Lower leg skin (tissue), 4 donors: Measurements from ENCODE around the gene ACVRL1. TPM values are rescaled to one million over a fixed set of nuclear protein-coding genes. Genes with fewer than 3 reads are reported as not detected.

ENCODE experiments used
- DNase-seq, 2 donors: peaks; one replicate each; pipeline ENCODE4 v3.0.0-alpha.2; 2019; ENCODE audit warnings: low spot score in 2 of 2
- H3K4me3 ChIP-seq: fragments of 200-600 bp; sonication (generic); 2 replicates; pipeline ENCODE4 v1.5.1; 2017; ENCODE audit warnings: mild to moderate bottlenecking, low read depth; ENCODE audit not compliant: poor library complexity, severe bottlenecking
- CTCF ChIP-seq, 3 donors: fragments of 450-650 bp; IDR thresholded peaks; one replicate each; pipeline ENCODE4 v1.5.1; 2016; ENCODE audit warnings: antibody characterized with exemption in 3 of 3, mild to moderate bottlenecking in 3 of 3, moderate library complexity in 2 of 3
- POLR2A ChIP-seq, 2 donors: fragments of 450-650 bp; IDR thresholded peaks; one replicate each; pipeline ENCODE4 v1.6.1; 2016 to 2017; ENCODE audit warnings: antibody characterized with exemption in 2 of 2, mild to moderate bottlenecking in 1 of 2, moderate library complexity in 1 of 2
- WGBS, 2 donors: methylation state at CpG; one replicate each; pipeline ENCODE4 v1.1.5; 2018; 5-methylcytosine and 5-hydroxymethylcytosine counted together
- intact Hi-C: fragments of 100-400 bp; cut with DNase I; formaldehyde crosslinking; loops from one replicate; pipeline ENCODE4 v1.15.0; 2023; ENCODE audit warnings: low total_unique reads
- total RNA-seq, 4 donors: library from RNA; depleted of rRNA; stranded (reverse); fragments of >200 nt; gene quantifications; one replicate each; pipeline ENCODE4 v1.1.0, GENCODE V29; 2016

Gene ACVRL1
- total RNA-seq, 4 donors from 2014 or later, result 12.9 to 99.8 (median 39.9) TPM

GRCh38 chr12:51864833-51865670 is 42.3 kb upstream of the ACVRL1 start:
- intact Hi-C loops, result no loop called here
- 73 to 83% methylated on average over 12 of the region's 12 CpGs for WGBS, 2 donors
- no peak overlapping the region for H3K4me3 ChIP-seq

GRCh38 chr12:51865757-51866270 is 41.5 kb upstream of the ACVRL1 start:
- TF ChIP-seq POLR2A (IDR thresholded peaks at IDR 0.05) (no peak), CTCF (IDR thresholded peaks at IDR 0.05) (no peak)
- intact Hi-C loops, result no loop called here
- WGBS, 2 donors, result 81 to 95% methylated on average over 6 to 7 of the region's 7 CpGs

More at GRCh38 chr12:51864833-51865670, 42.3 kb upstream of the ACVRL1 start:
- TF ChIP-seq POLR2A (IDR thresholded peaks at IDR 0.05) (no peak), CTCF (IDR thresholded peaks at IDR 0.05) (no peak)
- no peak for DNase-seq

GRCh38 chr12:51866324-51866723 is 41.0 kb upstream of the ACVRL1 start:
- intact Hi-C loops, result no loop called here
- 91 to 92% methylated on average over 4 of the region's 4 CpGs for WGBS, 2 donors
- DNase-seq, result no peak

More at GRCh38 chr12:51865757-51866270, 41.5 kb upstream of the ACVRL1 start:
- no peak overlapping the region for H3K4me3 ChIP-seq
- no peak for DNase-seq

GRCh38 chr12:51866762-51867161 is 40.5 kb upstream of the ACVRL1 start:
- TF ChIP-seq CTCF (IDR thresholded peaks at IDR 0.05), result no peak
- TF ChIP-seq POLR2A (IDR thresholded peaks at IDR 0.05), result no peak
- WGBS, 2 donors, result 92 to 94% methylated on average over 8 of the region's 8 CpGs
- no peak overlapping the region for H3K4me3 ChIP-seq
- intact Hi-C loops, result no loop called here
- DNase-seq, result no peak

More at GRCh38 chr12:51866324-51866723, 41.0 kb upstream of the ACVRL1 start:
- H3K4me3 ChIP-seq, result no peak overlapping the region
- no peak for TF ChIP-seq POLR2A (IDR thresholded peaks at IDR 0.05)
- no peak for TF ChIP-seq CTCF (IDR thresholded peaks at IDR 0.05)

GRCh38 chr12:51867371-51867770 is 39.9 kb upstream of the ACVRL1 start:
- no peak for TF ChIP-seq CTCF (IDR thresholded peaks at IDR 0.05)
- TF ChIP-seq POLR2A (IDR thresholded peaks at IDR 0.05), result no peak
- no peak overlapping the region for H3K4me3 ChIP-seq
- DNase-seq, result no peak
- intact Hi-C loops, result no loop called here
